Esophagus squamous epithelium (tissue), 5 donors: Measurements from ENCODE around the gene UAP1L1. TPM values are rescaled to one million over a fixed set of nuclear protein-coding genes. Genes with fewer than 3 reads are reported as not detected.

ENCODE experiments used
- DNase-seq: peaks from one replicate; lab custom pipeline; 2025; lab: John Stamatoyannopoulos, UW
- H3K27ac ChIP-seq, 4 donors: fragments of 200-600 bp; sonication (generic); one replicate each; pipeline ENCODE4 v1.5.1; 2016 to 2019; ENCODE audit warnings: mild to moderate bottlenecking in 1 of 4
- H3K27me3 ChIP-seq, 4 donors: fragments of 200-600 bp; sonication (generic); 1 replicate in 3 of 4; 2 replicates in 1 of 4; pipeline versions ENCODE4 v1.5.1 to v1.6.0; 2017 to 2021; ENCODE audit warnings: antibody characterized with exemption in 1 of 4
- H3K36me3 ChIP-seq, 3 donors: fragments of 200-600 bp; sonication (generic); one replicate each; pipeline ENCODE4 v1.5.1; 2016 to 2019
- H3K4me1 ChIP-seq, 3 donors: fragments of 200-600 bp; sonication (generic); one replicate each; pipeline ENCODE4 v1.5.1; 2017 to 2019
- H3K4me3 ChIP-seq, 4 donors: fragments of 200-600 bp; sonication (generic); 1 replicate in 3 of 4; 2 replicates in 1 of 4; pipeline ENCODE4 v1.5.1; 2016 to 2019; ENCODE audit warnings: mild to moderate bottlenecking in 2 of 4, moderate library complexity in 1 of 4
- H3K9me3 ChIP-seq, 3 donors: fragments of 200-600 bp; sonication (generic); one replicate each; pipeline ENCODE4 v1.5.1; 2016 to 2019
- CTCF ChIP-seq, 6 experiments: fragments of 450-650 bp in 4 of 6; fragments of 200-600 bp in 2 of 6; sonication (generic) in 2 of 6; IDR thresholded peaks; one replicate each; pipeline ENCODE4 v1.5.1; 2016 to 2019; ENCODE audit warnings: antibody characterized with exemption in 6 of 6, mild to moderate bottlenecking in 4 of 6, moderate library complexity in 4 of 6
- POLR2A ChIP-seq, 4 donors: fragments of 450-650 bp; IDR thresholded peaks; one replicate each; pipeline ENCODE4 v1.6.1; 2017; ENCODE audit warnings: antibody characterized with exemption in 4 of 4, mild to moderate bottlenecking in 4 of 4, moderate library complexity in 3 of 4
- WGBS, 2 donors: methylation state at CpG; one replicate each; pipeline ENCODE4 v1.1.5; 2018; 5-methylcytosine and 5-hydroxymethylcytosine counted together
- intact Hi-C: fragments of 100-400 bp; cut with DNase I; formaldehyde crosslinking; loops from one replicate; pipeline ENCODE4 v1.15.0; 2022
- small RNA-seq, 4 donors: library from RNA; depleted of rRNA; stranded (forward); fragments of <200 nt; gene quantifications; one replicate each; pipeline ENCODE3, GENCODE V24; 2016
- total RNA-seq, 4 donors: library from RNA; depleted of rRNA; stranded (reverse); fragments of >200 nt; gene quantifications; one replicate each; pipeline ENCODE4 v1.1.0, GENCODE V29; 2016
- donor health status: DM: yes; HTN: yes; CAD: no.

UAP1L1 gene
- total RNA-seq, 4 donors from 2014 or later: 2.2 to 4.7 (median 3.7) TPM

GRCh38 chr9:137129456-137130175 is 52.3 kb downstream of the UAP1L1 start:
- TF ChIP-seq CTCF (IDR thresholded peaks at IDR 0.05) (peak in 2 of 6 experiments; percentile 8 to 32), POLR2A (IDR thresholded peaks at IDR 0.05) (peak in 2 of 4 donors; percentile 33 to 64)
- H3K4me1 ChIP-seq: peaks cover 23 to 42% (median 24%) of the 10 kb centered on the region in 3 donors
- H3K4me3 ChIP-seq: peak overlapping the region; percentile 62 to 96 (median 82)
- H3K27me3 ChIP-seq: peaks cover 0 to 40% (median 0%) of the 10 kb centered on the region in 4 donors
- intact Hi-C loops: no loop called here
- H3K27ac ChIP-seq: peak overlapping the region; percentile 71 to 83 (median 82)
- peak; percentile 48 for DNase-seq
- H3K36me3 ChIP-seq: no peaks in the 10 kb centered on the region
- WGBS, 2 donors: no CpG with 5 or more reads among the region's 86 CpGs
- no peaks in the 10 kb centered on the region for H3K9me3 ChIP-seq

- TF ChIP-seq CTCF (IDR thresholded peaks at IDR 0.05) (no peak), POLR2A (IDR thresholded peaks at IDR 0.05) (no peak)
- Histone ChIP-seq H3K27ac (peak overlapping the region; percentile 71 to 83 (median 82)), H3K27me3 (peaks cover 0 to 46% (median 0%) of the 10 kb centered on the region in 4 donors), H3K4me1 (peaks cover 23 to 42% (median 24%) of the 10 kb centered on the region in 3 donors), H3K9me3 (no peaks in the 10 kb centered on the region), H3K4me3 (peak overlapping the region; percentile 62 to 96 (median 82)), H3K36me3 (no peaks in the 10 kb centered on the region)
- no CpG with 5 or more reads among the region's 58 CpGs for WGBS, 2 donors
- DNase-seq: no peak
- intact Hi-C loops: no loop called here
Measured at GRCh38 chr9:137130176-137130755, 52.9 kb downstream of the UAP1L1 start.

Small RNA genes within 50 kb of the gene (small RNA-seq; reads per million reads assigned to genes)
- 0 to 0.15 (median 0.10) reads per million in 4 donors for gene RF00153

Other genes with a start within 250 kb of the UAP1L1 start
- 1 to 10 TPM in 2 of 4 donors, under 1 TPM in 2; 0.32 to 2.3 (median 1.0) TPM for gene AJM1, start 235.0 kb upstream of the UAP1L1 start, total RNA-seq
- 10 to 100 TPM; 21.9 to 53.2 (median 42.2) TPM for gene PHPT1, start 228.1 kb upstream of the UAP1L1 start, total RNA-seq
- gene MAMDC4, start 225.2 kb upstream of the UAP1L1 start, total RNA-seq: 1 to 10 TPM; 1.8 to 2.9 (median 2.7) TPM
- 100 to 1,000 TPM; 326 to 456 (median 356) TPM for gene EDF1, start 211.2 kb upstream of the UAP1L1 start, total RNA-seq
- 10 to 100 TPM in 3 of 4 donors, 1 to 10 TPM in 1; 8.0 to 20.9 (median 13.2) TPM for gene TRAF2, start 191.0 kb upstream of the UAP1L1 start, total RNA-seq
- gene FBXW5, start 132.8 kb upstream of the UAP1L1 start, total RNA-seq: 100 to 1,000 TPM; 146 to 210 (median 163) TPM
- 1 to 10 TPM in 1 of 4 donors, not detected in 3; 1.6 TPM for gene C8G, start 132.3 kb upstream of the UAP1L1 start, total RNA-seq
- gene LCN12, start 125.2 kb upstream of the UAP1L1 start, total RNA-seq: not detected
- gene PTGDS, start 100.0 kb upstream of the UAP1L1 start, total RNA-seq: 100 to 1,000 TPM in 1 of 4 donors, 1 to 10 TPM in 3; 1.7 to 208 (median 4.8) TPM
- gene LCNL1, start 94.5 kb upstream of the UAP1L1 start, total RNA-seq: under 1 TPM in 1 of 4 donors, not detected in 3; 0.19 TPM
- 10 to 100 TPM; 18.3 to 56.3 (median 49.6) TPM for gene PAXX, start 85.1 kb upstream of the UAP1L1 start, total RNA-seq
- gene CLIC3, start 80.9 kb upstream of the UAP1L1 start, total RNA-seq: 100 to 1,000 TPM in 3 of 4 donors, 10 to 100 TPM in 1; 94.8 to 442 (median 200) TPM
- 10 to 100 TPM in 2 of 4 donors, 1 to 10 TPM in 2; 3.5 to 14.7 (median 7.6) TPM for gene ABCA2, start 49.3 kb upstream of the UAP1L1 start, total RNA-seq
- under 1 TPM in 3 of 4 donors, not detected in 1; 0.13 to 0.38 (median 0.21) TPM for gene FUT7, start 45.4 kb upstream of the UAP1L1 start, total RNA-seq
- gene NPDC1, start 31.3 kb upstream of the UAP1L1 start, total RNA-seq: 10 to 100 TPM; 11.9 to 45.2 (median 20.3) TPM
- gene ENTPD2, start 23.5 kb upstream of the UAP1L1 start, total RNA-seq: 1 to 10 TPM in 2 of 4 donors, under 1 TPM in 2; 0.47 to 1.3 (median 0.86) TPM
- 10 to 100 TPM in 3 of 4 donors, 1 to 10 TPM in 1; 8.2 to 21.2 (median 14.7) TPM for gene SAPCD2, start 7.0 kb upstream of the UAP1L1 start, total RNA-seq
- gene MAN1B1, start 9.5 kb downstream of the UAP1L1 start, total RNA-seq: 10 to 100 TPM; 25.6 to 50.9 (median 39.4) TPM
- 100 to 1,000 TPM in 1 of 4 donors, 10 to 100 TPM in 3; 41.1 to 109 (median 62.4) TPM for gene DPP7, start 37.2 kb downstream of the UAP1L1 start, total RNA-seq
- under 1 TPM in 1 of 4 donors, not detected in 3; 0.38 TPM for gene GRIN1, start 61.6 kb downstream of the UAP1L1 start, total RNA-seq
- 1 to 10 TPM in 1 of 4 donors, under 1 TPM in 2, not detected in 1; 0.82 to 3.7 (median 0.95) TPM for gene LRRC26, start 92.5 kb downstream of the UAP1L1 start, total RNA-seq
- gene TMEM210, start 94.5 kb downstream of the UAP1L1 start, total RNA-seq: not detected
- gene ANAPC2, start 111.0 kb downstream of the UAP1L1 start, total RNA-seq: 10 to 100 TPM; 14.0 to 34.1 (median 25.1) TPM
- 100 to 1,000 TPM in 2 of 4 donors, 10 to 100 TPM in 2; 67.1 to 124 (median 96.7) TPM for gene SSNA1, start 111.2 kb downstream of the UAP1L1 start, total RNA-seq
- 10 to 100 TPM; 13.0 to 34.2 (median 15.8) TPM for gene TPRN, start 123.2 kb downstream of the UAP1L1 start, total RNA-seq
- gene TMEM203, start 128.1 kb downstream of the UAP1L1 start, total RNA-seq: 10 to 100 TPM; 19.4 to 29.6 (median 25.4) TPM
- 10 to 100 TPM in 1 of 4 donors, 1 to 10 TPM in 3; 5.3 to 11.2 (median 7.7) TPM for gene NDOR1, start 128.2 kb downstream of the UAP1L1 start, total RNA-seq
- 1 to 10 TPM; 2.3 to 3.2 (median 2.5) TPM for gene RNF208, start 144.7 kb downstream of the UAP1L1 start, total RNA-seq
- 100 to 1,000 TPM; 114 to 301 (median 152) TPM for gene CYSRT1, start 147.7 kb downstream of the UAP1L1 start, total RNA-seq
- gene RNF224, start 150.0 kb downstream of the UAP1L1 start, total RNA-seq: 1 to 10 TPM; 1.2 to 5.2 (median 3.0) TPM
- gene SLC34A3, start 153.4 kb downstream of the UAP1L1 start, total RNA-seq: 1 to 10 TPM in 1 of 4 donors, under 1 TPM in 2, not detected in 1; 0.11 to 1.7 (median 0.38) TPM
- 100 to 1,000 TPM; 367 to 753 (median 540) TPM for gene TUBB4B, start 163.8 kb downstream of the UAP1L1 start, total RNA-seq
- not detected for gene STPG3, start 173.8 kb downstream of the UAP1L1 start, total RNA-seq
- gene NELFB, start 177.8 kb downstream of the UAP1L1 start, total RNA-seq: 10 to 100 TPM; 26.1 to 41.4 (median 35.2) TPM
- gene TOR4A, start 200.2 kb downstream of the UAP1L1 start, total RNA-seq: 10 to 100 TPM in 3 of 4 donors, 1 to 10 TPM in 1; 8.8 to 17.5 (median 13.5) TPM
- 10 to 100 TPM; 19.6 to 33.9 (median 27.5) TPM for gene NRARP, start 224.8 kb downstream of the UAP1L1 start, total RNA-seq